ENCODE measurements around the gene LYPLA2.

- TF ChIP-seq POLR2A (IDR thresholded peaks at IDR 0.05) (no peak), CTCF (IDR thresholded peaks at IDR 0.05) (no peak), POLR2AphosphoS5 (IDR thresholded peaks at IDR 0.05; ENCODE audit: insufficient read depth in 1 of 2, low read depth in 1 of 2) (no peak)
These were observed 12.7 kb downstream of the LYPLA2 start for GRCh38 chr1:23803674-23804073.
